ENCODE measurements around the gene GLRX2. TPM values are rescaled to one million over a fixed set of nuclear protein-coding genes. Genes with fewer than 3 reads are reported as not detected.
"Not testable (repeated sequence)": the region's sequence is repeated elsewhere in the genome, so short reads cannot be mapped to it uniquely, and the experiment has no call there.

GLRX2 gene
- polyA plus RNA-seq, 1 experiment, result 9.2 TPM

- Histone ChIP-seq H3K4me3 (ENCODE audit: low read depth, low read length) (no peak overlapping the region), H3K36me3 (ENCODE audit: control insufficient read depth, insufficient read depth, low read length) (no peaks in the 10 kb centered on the region), H3K27me3 (ENCODE audit: control insufficient read depth, insufficient read depth, low read length) (no peaks in the 10 kb centered on the region)
- DNase-seq (ENCODE audit: low read depth), result no peak
- CTCF ChIA-PET, result no interaction called here
- TF ChIP-seq CTCF (IDR thresholded peaks at IDR 0.05; ENCODE audit: insufficient read depth, low read depth, low read length), result no peak
- POLR2A ChIA-PET, result no interaction called here
Measured at GRCh38 chr1:193118194-193118593, 13.0 kb upstream of the GLRX2 start.

- H3K4me3 ChIP-seq (ENCODE audit: low read depth, low read length); DNase-seq (ENCODE audit: low read depth); H3K27me3 ChIP-seq (ENCODE audit: control insufficient read depth, insufficient read depth, low read length); POLR2A ChIA-PET; H3K36me3 ChIP-seq (ENCODE audit: control insufficient read depth, insufficient read depth, low read length): not testable (repeated sequence)
- CTCF ChIA-PET, result interaction anchor here (0.6 kb wide), 2 partner anchors 365 to 478 kb away, joined by 3 read pairs; no protein-coding TSS in a partner anchor
Measured at GRCh38 chr1:193117167-193117566, 12.0 kb upstream of the GLRX2 start.

GRCh38 chr1:193115629-193116227 lies 10.5 kb upstream of the GLRX2 start:
- ChIA-PET CTCF (interaction anchor here (0.6 to 0.7 kb wide), 3 partner anchors 9 to 39 kb away, joined by 3 read pairs; no protein-coding TSS in a partner anchor), POLR2A (no interaction called here)
- Histone ChIP-seq H3K4me3 (ENCODE audit: low read depth, low read length) (no peak overlapping the region), H3K27me3 (ENCODE audit: control insufficient read depth, insufficient read depth, low read length) (no peaks in the 10 kb centered on the region), H3K36me3 (ENCODE audit: control insufficient read depth, insufficient read depth, low read length) (no peaks in the 10 kb centered on the region)
- no peak for TF ChIP-seq CTCF (IDR thresholded peaks at IDR 0.05; ENCODE audit: insufficient read depth, low read depth, low read length)
- peak; percentile 96 for DNase-seq (ENCODE audit: low read depth)

GRCh38 chr1:193114485-193115095 lies 9.4 kb upstream of the GLRX2 start:
- POLR2A ChIA-PET, result no interaction called here
- H3K4me3 ChIP-seq (ENCODE audit: low read depth, low read length), result no peak overlapping the region

GRCh38 chr1:193113992-193114332 lies 8.7 kb upstream of the GLRX2 start:
- no peaks in the 10 kb centered on the region for H3K27me3 ChIP-seq (ENCODE audit: control insufficient read depth, insufficient read depth, low read length)
- CTCF ChIA-PET, result no interaction called here
- POLR2A ChIA-PET, result no interaction called here
- TF ChIP-seq CTCF (IDR thresholded peaks at IDR 0.05; ENCODE audit: insufficient read depth, low read depth, low read length), result no peak
- no peak for DNase-seq (ENCODE audit: low read depth)
- no peaks in the 10 kb centered on the region for H3K36me3 ChIP-seq (ENCODE audit: control insufficient read depth, insufficient read depth, low read length)
- no peak overlapping the region for H3K4me3 ChIP-seq (ENCODE audit: low read depth, low read length)

More at GRCh38 chr1:193114485-193115095, 9.4 kb upstream of the GLRX2 start:
- CTCF ChIA-PET, result no interaction called here
- no peak for DNase-seq (ENCODE audit: low read depth)
- TF ChIP-seq CTCF (IDR thresholded peaks at IDR 0.05; ENCODE audit: insufficient read depth, low read depth, low read length), result no peak
- Histone ChIP-seq H3K36me3 (ENCODE audit: control insufficient read depth, insufficient read depth, low read length) (no peaks in the 10 kb centered on the region), H3K27me3 (ENCODE audit: control insufficient read depth, insufficient read depth, low read length) (no peaks in the 10 kb centered on the region)
